AG09319 (cell line): ENCODE measurements around the gene XKRX.

Experiments used
- DNase-seq: peaks from one replicate; pipeline ENCODE4 v3.0.0-alpha.2; 2010; ENCODE audit warnings: low read depth; ENCODE audit errors: extremely low read depth
- CTCF ChIP-seq: IDR thresholded peaks from 2 replicates; pipeline ENCODE4 v1.5.1; 2011; ENCODE audit warnings: low read depth, mild to moderate bottlenecking, inconsistent platforms, low read length, moderate library complexity

XKRX gene

GRCh38 chrX:100931218-100931924, 2.7 kb upstream of the XKRX start:
- DNase-seq, result no peak
- no peak for TF ChIP-seq CTCF

- no peak for TF ChIP-seq CTCF
Measured at GRCh38 chrX:100926453-100926852, 2.3 kb downstream of the XKRX start.

DNA sequence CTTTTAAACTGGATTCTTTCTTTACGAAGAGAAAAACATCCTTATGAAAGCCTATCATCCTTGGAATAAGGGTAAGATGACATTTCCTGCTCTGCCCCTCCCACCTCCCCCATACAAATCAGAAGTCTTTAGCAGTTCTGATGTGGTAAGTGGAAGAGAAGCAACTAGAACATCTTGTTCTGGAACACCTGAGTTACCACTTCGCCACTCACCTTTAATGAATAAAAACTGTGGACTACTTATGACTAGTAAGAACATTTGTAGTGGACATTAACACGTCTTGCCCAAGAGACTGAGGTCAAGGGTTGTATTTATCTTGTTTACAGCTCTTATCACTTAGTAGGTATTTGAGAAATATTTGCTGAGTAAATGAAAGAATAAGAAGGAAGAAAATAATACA, 4.3 kb downstream of the XKRX start:
- DNase-seq, result no peak
- TF ChIP-seq CTCF, result no peak

More at GRCh38 chrX:100926453-100926852, 2.3 kb downstream of the XKRX start:
- no peak for DNase-seq

GRCh38 chrX:100915562-100915961, 13.2 kb downstream of the XKRX start:
- no peak for DNase-seq
- TF ChIP-seq CTCF, result no peak

DNA sequence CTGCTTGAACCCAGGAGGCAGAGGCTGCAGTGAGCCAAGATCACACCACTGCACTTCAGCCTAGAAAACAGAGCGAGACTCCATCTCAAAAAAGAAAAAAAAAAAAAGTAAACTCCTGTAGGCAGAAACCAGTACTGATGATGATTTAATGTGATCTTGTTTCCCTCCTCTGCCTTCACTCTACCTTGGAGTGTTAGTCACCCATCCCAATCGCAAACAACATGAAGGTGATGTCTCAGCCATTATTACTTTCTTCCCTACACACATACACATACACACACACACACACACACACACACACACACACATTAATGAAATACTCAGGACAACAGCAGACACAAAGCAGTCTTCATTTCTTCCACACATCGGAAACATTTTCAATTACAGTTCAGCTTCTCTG, 15.6 kb downstream of the XKRX start:
- DNase-seq, result no peak
- no peak for TF ChIP-seq CTCF

DNA sequence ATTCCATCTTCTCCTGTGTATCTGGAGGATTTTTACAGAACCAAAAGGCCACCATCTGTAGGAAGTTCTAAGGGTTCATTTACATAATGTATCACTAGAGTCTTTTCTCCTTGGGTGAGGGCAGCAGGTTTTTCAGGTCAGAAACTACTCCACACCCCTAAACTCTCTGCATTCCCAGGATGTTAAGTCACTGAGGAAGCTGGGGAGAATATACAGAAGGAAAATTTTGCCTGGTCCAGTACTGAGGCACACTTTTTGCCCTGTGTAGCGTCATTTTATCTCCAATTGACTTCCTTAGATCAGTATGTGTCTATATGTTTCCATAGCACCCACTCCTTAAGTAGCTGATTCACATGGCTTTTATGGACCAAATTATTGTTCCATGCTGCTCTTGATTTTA, 17.0 kb downstream of the XKRX start:
- no peak for DNase-seq
- no peak for TF ChIP-seq CTCF

DNA sequence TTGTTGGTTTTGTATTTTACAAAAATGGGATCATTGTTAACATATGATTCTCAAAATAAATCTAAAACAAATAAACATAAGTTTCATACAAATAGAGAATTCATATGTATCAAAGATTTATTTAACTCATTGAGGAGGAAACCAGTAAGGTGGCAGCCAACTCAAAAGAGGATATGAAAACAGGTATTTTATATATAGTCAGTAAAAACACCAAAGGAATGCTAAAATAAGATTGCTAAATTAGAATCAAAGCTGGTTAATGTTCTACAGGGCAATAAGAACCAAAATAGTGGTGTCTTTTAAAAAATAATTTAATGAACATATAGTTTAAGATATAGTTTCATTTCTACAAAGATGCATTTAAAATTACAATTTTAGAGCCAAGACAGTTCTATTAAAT, 23.1 kb downstream of the XKRX start:
- DNase-seq, result no peak
- TF ChIP-seq CTCF, result no peak
